HG03108 (cell line): ENCODE data around the gene MNS1.
"Not testable (repeated sequence)": the region's sequence is repeated elsewhere in the genome, so short reads cannot be mapped to it uniquely, and the experiment has no call there.

Source experiments
- ATAC-seq: cut with Tn5 transposase; IDR thresholded peaks from one replicate; pipeline ENCODE4 v1.9.1; 2021; ENCODE audit warnings: moderate library complexity; ENCODE audit not compliant: unreplicated experiment

The MNS1 gene, protein sequence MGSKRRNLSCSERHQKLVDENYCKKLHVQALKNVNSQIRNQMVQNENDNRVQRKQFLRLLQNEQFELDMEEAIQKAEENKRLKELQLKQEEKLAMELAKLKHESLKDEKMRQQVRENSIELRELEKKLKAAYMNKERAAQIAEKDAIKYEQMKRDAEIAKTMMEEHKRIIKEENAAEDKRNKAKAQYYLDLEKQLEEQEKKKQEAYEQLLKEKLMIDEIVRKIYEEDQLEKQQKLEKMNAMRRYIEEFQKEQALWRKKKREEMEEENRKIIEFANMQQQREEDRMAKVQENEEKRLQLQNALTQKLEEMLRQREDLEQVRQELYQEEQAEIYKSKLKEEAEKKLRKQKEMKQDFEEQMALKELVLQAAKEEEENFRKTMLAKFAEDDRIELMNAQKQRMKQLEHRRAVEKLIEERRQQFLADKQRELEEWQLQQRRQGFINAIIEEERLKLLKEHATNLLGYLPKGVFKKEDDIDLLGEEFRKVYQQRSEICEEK

GRCh38 chr15:56464893-56465520 is at the start of gene MNS1:
MNS1 (minus strand) TSS chr15:56465137; CDS start chr15:56464972, 165 bp downstream.
- ATAC-seq: peak; percentile 99

GRCh38 chr15:56496635-56497034 is 31.7 kb upstream of the MNS1 start:
- peak; percentile 67 for ATAC-seq

DNA sequence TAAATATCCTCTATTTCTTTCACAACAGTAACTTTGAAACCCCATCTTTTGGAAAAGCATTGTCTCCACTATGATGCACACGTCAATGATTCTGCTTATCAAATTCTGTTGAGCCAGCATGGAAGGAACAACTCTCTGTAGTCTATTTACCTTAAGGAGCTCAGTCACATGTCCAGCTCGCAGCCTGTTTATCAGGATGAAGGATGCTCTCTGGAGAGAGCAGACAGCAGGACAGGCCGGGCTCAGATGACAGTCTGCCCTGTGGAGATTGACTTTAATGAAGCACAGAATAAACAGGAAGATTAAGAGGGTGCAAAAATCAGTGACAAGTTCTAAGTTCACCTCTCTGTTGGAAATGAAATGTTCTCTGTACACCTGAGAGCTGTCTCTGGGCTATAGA is 30.6 kb upstream of the MNS1 start:
- ATAC-seq: no peak

- ATAC-seq: no peak
These were observed 30.1 kb upstream of the MNS1 start for GRCh38 chr15:56495053-56495452.

- no peak for ATAC-seq
These were observed 28.0 kb upstream of the MNS1 start for GRCh38 chr15:56492791-56493555.

DNA sequence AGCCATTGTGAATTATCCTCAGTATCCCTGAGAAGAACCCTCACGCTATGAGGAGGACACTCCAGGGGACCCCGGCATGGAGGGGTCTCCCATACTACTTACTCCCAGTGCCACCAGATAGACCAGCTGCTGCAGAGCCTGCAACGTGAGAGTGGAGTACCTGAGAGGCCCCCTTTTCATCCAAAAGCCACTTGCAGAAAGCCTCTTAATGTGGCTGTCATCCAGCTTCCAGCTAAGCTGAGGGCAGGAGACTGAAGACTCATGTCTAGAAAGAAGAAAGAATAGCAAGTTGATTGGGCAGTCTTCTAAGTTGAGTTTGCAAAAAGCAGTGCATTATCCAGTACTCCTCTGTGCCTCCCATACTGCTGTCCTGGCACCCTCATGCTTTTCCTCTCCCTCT is 27.3 kb upstream of the MNS1 start:
- no peak for ATAC-seq

DNA sequence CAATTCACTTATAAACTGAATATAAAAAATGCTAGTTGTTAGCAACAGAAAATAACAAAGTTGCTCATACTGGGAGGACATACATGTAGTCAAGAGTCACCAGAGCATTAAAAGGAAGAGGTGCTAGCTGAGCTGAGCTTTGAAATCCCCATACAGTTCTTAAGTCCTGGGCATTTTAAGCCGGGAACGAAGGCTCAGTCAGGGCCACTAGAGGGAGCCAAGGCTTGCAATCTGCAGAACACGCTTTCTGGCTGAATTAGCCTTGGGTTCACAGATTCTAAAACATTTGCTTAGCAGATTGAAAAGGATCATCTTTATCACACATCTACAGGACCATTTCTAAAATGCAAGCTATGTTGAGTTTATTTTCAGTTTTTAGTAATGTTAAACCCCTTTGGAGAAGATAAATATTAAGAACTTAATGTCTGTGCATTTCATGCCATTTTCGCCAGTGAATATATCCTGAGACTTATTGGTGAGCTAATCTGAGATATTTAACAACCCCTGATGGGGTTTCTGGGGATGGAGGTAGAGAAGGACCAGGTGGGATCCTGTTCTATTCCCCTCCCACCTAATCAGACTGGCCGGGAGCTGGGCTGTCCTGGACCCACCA is 26.3 kb upstream of the MNS1 start:
- no peak for ATAC-seq

DNA sequence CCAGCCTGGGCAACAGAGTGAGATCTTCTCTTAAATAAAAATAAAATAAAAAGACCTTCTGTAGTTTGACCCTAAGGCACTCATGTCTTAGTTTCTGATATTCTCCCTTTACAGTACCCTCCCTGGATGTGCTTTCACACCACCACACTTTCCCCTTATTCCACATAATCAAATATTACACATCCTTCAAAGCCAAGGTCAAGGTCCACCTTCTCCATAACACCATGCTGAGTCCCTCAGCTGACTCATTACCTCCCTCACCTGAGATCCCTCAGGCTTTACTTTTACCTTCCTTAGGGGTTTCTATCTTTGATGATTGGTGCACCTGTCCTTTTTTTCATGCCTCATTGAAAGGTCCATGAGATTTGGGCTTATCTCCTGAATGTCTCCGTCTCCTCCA is 25.5 kb upstream of the MNS1 start:
- ATAC-seq: no peak

GRCh38 chr15:56486206-56486605 is 21.3 kb upstream of the MNS1 start:
- not testable (repeated sequence) for ATAC-seq

DNA sequence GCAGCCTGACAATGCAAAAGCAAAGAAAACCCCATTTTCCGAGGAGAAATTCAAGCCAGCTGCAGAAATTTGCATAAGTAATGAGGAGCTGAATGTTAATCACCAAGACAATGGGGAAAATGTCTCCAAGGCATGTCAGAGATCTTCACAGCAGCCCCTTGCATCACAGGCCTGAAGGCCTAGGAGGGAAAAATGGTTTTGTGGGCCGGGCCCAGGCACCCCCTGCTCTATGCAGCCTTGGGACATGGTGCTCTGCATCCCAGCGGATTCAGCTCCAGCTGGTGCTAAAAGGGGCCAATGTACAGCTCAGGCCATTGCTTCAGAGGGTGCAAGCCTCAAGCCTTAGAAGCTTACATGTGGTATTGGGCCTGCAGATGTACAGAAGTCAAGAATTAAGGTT is 20.5 kb upstream of the MNS1 start:
- ATAC-seq: not testable (repeated sequence)

DNA sequence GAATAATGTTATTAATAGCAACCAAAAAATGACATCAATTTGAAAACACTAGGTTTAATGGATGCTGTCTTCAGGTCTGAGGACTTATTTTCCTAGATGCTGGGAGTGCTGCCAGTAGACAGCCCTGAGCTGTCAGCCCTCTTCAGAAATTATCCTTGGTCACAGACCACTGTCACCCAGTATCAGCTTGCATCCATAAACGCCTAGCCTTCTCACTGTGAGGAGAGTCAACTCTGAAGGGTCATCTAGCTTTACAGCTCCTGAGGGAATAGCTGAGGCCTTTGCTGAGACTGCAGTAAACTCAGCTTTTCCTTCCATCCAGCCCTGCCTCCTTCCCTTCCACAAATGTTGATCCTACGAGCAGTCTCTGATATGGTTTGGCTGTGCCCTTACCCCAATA is 19.4 kb upstream of the MNS1 start:
- ATAC-seq: no peak

GRCh38 chr15:56475351-56475750 is 10.4 kb upstream of the MNS1 start:
- no peak for ATAC-seq

- ATAC-seq: no peak
These were observed 8.1 kb upstream of the MNS1 start for GRCh38 chr15:56473017-56473416.

DNA sequence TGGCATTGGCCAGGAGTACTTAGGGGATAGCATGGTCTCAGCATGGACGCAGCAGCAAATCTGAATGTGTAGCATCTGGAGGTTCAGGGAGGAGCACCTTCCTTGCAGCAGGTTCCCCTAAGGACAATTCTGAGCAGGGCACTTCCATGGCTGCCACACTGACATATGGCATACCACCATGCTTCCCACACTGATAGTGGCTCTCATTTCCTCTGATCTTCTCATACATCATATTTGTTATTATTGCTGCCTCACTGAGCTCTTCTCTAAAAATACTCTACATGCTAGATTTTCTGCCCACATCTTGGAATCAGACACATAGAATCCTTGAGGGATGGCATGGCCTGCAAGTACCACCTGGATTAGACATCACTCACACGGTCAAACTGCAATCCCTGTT is 7.3 kb upstream of the MNS1 start:
- no peak for ATAC-seq

DNA sequence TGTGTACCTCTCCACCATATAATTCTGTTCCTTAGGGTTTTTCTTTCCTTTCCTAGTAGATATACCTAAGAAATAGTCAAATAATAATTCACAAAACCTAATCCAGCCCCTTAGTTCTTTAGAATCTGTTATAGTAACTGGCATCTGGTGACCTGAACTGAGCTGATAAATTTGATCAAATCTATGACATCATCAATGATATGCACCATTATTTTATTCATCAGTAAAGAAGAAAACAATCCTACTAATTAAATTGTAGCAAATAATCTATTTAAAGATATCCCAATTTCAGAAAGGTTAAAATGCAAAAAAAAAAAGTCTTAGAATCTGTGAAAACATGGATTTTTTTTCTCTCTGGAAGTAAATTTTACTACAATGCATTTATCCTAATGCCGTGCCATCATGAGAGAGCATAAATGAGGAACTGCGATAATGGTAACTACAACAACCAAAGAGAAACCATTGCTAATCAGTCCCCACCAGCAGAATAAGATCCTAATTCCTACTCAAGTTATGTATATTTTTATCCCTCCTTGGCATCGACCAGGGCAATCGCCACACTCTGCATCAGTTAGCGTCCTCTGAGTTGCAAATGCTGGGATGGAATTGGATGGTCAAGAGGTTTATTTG is 6.6 kb upstream of the MNS1 start:
- no peak for ATAC-seq

GRCh38 chr15:56469483-56469882 is 4.5 kb upstream of the MNS1 start:
- ATAC-seq: no peak

- ATAC-seq: no peak
These were observed 3.5 kb upstream of the MNS1 start for GRCh38 chr15:56468401-56468800.

DNA sequence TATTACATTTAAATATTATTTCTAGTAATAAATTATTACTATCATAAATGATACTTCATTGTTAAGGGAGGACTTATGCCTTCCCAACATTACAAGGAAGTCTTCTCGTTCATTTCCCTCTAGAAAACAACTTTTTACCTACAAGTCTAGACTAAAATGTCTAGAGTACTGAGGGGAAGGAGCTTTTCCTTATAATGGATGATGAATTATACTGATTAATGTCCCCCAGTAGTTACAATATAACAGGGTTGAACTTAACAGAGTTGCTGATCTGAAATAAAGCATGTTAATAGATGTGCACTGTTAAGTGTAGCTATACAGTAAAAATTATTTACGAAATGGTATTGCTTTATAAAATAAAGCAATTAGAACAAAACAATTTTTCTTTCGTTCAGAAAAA is 2.7 kb upstream of the MNS1 start:
- ATAC-seq: no peak

GRCh38 chr15:56460947-56461346 is 4.0 kb downstream of the MNS1 start:
- no peak for ATAC-seq

- ATAC-seq: no peak
These were observed 4.9 kb downstream of the MNS1 start for GRCh38 chr15:56460071-56460470.

- no peak for ATAC-seq
These were observed 5.8 kb downstream of the MNS1 start for GRCh38 chr15:56459096-56459495.
